GM19463 (cell line): ENCODE data around the gene SUSD4.

Experiments used
- ATAC-seq: cut with Tn5 transposase; IDR thresholded peaks from one replicate; pipeline ENCODE4 v1.9.1; 2021; ENCODE audit warnings: mild to moderate bottlenecking, moderate library complexity; ENCODE audit not compliant: unreplicated experiment

The SUSD4 gene

GRCh38 chr1:223217781-223218180 is 146.2 kb downstream of the SUSD4 start:
- ATAC-seq: no peak

GRCh38 chr1:223216531-223217205 is 147.3 kb downstream of the SUSD4 start:
- ATAC-seq: no peak

DNA sequence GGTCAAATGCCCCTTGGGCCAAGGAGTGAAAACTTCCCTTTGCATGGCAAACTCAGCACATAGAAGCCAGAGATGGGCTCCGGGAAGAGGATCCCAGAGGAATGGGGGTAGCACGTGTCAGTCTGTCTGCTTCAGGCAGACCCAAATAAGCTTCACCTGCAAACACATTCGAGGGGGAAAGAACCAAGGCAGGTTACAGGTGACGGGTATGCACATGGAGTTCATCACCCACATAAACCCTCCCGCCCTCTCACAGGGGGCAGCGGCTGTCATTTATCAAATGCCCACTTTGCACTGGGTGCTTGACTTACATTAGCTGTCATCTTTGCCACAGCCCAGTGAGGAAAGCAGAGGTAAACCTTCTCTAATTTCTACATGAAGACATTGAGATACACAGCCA is 147.9 kb downstream of the SUSD4 start:
- no peak for ATAC-seq

DNA sequence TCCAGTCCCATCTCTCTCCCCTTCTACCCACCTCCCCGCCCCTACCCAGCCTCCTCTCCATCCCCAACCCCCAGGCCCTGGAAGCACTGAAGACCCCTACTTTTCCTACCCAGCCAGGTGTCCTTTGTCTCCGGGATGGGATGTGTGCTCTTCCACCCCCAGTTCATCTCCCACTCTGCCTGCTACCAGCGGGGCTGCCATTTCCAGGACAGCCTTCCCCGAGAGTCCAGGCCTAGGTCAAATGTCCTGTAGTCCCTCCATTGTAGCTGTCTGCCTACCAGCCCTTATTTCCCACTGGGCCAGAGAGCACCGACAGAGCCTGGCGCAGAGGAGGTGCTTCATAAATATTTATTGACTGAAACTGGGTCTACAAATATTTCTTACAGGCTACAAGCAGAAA is 148.9 kb downstream of the SUSD4 start:
- no peak for ATAC-seq

GRCh38 chr1:223214261-223214807 is 149.6 kb downstream of the SUSD4 start:
- ATAC-seq: no peak

- ATAC-seq: no peak
Observed at GRCh38 chr1:223212441-223212840, 151.5 kb downstream of the SUSD4 start.

DNA sequence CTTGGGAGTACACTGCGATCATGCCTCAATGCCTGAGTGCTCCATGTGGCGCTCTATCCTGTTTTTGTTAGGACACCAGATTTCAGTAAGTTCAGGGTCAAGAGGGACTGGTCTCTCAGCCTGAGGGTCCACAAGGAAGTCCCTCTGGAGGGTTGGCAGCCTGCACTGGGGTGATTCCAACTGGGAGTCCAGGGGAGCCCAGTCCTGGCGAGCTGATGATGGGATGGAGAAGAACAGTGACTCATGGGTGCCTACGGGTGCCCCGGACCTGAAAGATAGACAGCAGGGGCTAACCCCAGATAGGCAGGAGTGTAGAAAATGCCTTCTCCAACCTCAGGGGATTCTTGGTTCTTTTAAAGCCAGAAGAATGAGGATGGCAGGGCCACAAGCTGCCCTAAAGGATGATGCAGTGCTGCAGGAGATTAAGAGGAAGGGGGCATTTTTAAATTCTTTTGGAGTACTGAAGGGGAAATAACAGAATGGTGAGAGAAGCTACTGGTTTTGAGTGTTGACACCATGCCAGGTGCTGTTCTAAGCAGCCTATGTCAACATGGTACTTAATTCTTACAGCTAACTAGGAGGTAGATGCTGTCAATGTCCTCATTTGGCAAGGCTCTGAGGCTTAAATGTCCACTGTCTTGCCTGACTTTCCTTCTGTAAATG is 152.5 kb downstream of the SUSD4 start:
- no peak for ATAC-seq

GRCh38 chr1:223210788-223211120 is 153.2 kb downstream of the SUSD4 start:
- no peak for ATAC-seq

- no peak for ATAC-seq
Observed at GRCh38 chr1:223209992-223210787, 153.8 kb downstream of the SUSD4 start.

DNA sequence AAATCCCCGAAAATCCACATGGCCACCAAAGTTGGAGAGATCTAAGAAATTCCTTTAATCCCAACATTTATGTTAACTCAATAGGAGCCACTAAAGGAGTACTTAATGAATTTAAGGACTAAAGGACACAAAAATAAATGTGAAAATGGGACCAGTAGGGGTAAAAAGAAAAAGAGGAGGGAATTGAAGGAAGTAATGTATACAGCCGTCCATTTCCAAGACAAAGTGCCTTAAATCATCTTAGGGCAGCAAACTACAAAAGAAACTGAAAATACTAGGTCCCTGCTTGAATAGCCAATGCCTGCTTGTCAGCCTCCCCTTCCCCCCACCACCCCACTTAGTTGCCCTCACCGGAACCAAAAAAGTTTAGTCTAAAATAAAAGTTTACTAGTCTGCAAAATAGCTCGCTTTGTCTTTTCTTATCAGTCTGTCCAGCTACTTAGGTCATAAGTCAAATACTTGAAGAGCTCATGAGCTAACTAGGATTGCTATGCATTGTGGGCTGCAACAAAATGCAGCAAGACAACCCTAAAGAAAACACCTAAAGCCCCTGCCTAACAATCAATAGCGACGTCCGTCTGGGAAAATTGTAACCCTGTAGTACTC is 154.6 kb downstream of the SUSD4 start:
- no peak for ATAC-seq

GRCh38 chr1:223208164-223209076 is 155.6 kb downstream of the SUSD4 start:
- ATAC-seq: no peak

- no peak for ATAC-seq
Observed at GRCh38 chr1:223207293-223208066, 156.5 kb downstream of the SUSD4 start.

GRCh38 chr1:223204424-223204823 is 159.6 kb downstream of the SUSD4 start:
- no peak for ATAC-seq

GRCh38 chr1:223203694-223204093 is 160.3 kb downstream of the SUSD4 start:
- no peak for ATAC-seq

- no peak for ATAC-seq
Observed at GRCh38 chr1:223203034-223203408, 161.0 kb downstream of the SUSD4 start.

GRCh38 chr1:223202376-223203033 is 161.5 kb downstream of the SUSD4 start:
- no peak for ATAC-seq

GRCh38 chr1:223201967-223202366 is 162.0 kb downstream of the SUSD4 start:
- no peak for ATAC-seq

DNA sequence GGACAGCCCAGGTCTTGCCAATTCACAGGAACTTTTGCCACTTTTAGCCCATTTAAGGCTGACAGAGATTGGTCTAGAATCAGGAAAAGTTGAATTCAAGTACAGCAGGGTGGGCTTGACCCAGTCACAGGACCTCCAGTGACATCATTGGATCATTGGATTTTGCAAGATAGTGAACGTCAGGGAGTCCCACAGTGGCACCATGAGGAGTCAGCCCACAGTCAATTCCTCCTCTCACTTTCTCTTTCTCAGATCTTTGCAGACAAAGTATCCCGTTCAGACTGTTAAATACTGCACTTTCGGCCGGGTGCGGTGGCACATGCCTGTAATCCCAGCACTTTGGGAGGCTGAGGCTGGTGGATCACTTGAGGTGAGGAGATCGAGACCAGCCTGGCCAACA is 163.1 kb downstream of the SUSD4 start:
- no peak for ATAC-seq

DNA sequence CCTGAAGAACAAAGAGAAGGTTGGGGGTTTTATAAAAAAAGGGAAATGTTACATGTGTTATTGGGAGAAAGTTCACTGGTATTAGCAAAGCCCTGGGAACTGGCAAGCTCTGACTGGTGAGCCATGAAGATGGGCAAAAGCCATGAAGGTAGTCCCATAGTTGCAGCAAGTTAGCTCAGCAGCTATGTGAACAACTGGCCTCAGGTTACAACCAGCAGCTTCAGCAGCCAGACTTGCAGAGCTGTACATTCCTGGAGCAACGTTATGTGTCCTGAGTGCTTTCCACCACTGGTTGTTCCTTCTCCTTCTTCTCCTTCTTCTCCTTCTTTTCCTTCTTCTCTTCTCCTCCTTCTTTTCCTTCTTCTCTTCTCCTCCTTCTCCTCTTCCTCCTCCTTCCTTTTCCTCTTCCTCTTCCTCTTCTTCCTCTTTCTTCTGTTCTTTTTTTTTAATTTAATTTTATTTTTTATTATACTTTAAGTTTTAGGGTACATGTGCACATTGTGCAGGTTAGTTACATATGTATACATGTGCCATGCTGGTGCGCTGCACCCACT is 164.8 kb downstream of the SUSD4 start:
- ATAC-seq: no peak
